NCI-H2029 (cell line): ENCODE results near the gene ERCC8.

Source experiments
- DNase-seq: peaks from one replicate; lab custom pipeline; 2025; lab: John Stamatoyannopoulos, UW

ERCC8 gene

DNA sequence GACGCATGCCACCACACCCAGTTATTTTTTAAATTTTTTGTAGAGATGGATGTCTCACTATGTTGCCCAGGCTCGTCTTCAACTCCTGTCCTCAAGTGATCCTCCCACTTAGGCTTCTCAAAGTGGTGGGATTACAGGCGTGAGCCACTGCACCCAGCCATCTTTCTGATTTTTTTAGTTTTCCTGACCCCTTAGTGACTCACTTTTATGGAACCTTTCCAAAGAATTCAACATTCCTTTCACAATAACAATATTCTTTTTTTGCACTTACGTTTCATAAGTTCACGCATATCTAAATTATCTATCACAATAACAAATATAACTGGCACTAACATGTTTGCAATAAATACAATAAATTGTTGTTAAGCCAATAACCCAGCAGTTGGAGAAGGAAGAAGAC, 109.3 kb downstream of the ERCC8 start:
- DNase-seq = no peak

DNA sequence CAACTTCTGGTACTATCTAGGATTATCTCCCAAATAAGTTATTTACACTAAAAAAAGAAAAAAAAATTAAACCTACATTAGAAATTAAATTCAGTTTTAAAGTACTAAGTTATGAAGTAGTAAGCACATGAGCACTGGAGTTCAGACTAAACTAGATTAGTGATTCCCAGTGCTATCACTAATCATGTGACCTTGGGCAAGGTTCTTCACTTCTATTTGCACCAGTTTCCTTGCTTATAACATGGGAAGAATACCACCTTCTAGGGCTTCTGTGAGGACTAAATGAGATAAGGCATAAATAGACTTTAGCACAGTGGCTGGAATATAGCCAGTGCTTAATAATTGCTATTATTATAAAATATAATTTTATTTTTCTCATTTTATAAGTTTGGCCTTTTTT, 111.3 kb downstream of the ERCC8 start:
- no peak for DNase-seq

DNA sequence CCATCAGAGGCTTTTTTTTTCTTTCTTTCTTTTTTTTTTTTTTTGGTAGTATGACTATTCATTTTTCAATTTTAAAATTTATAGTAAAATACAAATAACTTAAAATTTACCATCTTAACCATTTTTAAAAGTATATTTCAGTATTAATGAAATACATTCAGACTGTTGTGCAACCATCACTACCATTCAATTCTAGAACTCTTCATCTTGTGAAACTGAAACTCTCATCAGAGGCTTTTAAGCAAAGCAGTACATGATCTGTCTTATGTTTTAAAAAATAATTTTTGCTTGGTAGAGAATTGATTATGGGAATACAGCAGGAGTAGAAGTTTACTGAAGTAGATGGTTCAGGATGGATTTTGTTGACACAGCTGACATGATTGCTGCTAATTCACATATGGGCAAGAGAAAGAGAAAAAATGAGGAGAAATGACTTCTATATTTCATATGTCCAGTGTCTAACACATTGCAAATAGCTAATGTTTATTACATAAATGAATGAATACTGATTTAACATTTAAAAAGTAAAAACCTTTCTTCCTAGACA, 114.2 kb downstream of the ERCC8 start:
- DNase-seq = no peak

DNA sequence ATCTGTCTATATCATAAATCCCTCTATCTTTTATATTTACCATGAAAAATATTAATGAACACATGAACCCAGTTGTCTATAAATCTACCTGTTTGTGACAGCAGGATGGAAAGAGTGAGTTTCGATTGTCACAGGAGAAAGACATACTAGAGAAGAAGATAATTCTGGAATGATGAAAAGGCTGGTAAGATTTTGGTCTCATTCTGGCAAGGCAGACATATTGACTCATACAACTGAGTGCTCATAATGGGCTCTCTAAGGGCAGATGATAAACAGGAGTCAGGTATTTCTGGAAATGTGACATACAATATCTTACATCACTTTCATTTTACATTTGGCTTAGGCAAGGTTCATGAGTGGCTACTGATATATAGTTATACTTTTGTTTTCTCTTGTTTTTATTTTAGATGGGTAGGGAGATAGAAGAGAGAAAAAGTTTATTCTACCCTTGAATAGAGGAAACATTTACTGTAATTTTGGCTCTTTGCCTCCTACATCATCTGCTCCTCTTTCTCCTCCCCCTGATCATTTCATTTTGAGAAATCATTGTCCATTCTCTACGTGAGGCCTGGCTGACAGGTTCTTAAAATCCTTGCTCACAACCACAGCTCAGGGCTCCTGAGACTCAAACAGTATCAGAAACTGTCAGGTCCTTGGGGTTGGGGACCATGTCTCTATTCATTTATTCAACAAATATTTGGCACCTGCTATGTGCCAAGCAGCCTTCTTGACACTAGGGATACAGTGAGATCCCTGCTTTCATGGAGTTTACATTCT, 115.2 kb downstream of the ERCC8 start:
- DNase-seq = peak; percentile 65

DNA sequence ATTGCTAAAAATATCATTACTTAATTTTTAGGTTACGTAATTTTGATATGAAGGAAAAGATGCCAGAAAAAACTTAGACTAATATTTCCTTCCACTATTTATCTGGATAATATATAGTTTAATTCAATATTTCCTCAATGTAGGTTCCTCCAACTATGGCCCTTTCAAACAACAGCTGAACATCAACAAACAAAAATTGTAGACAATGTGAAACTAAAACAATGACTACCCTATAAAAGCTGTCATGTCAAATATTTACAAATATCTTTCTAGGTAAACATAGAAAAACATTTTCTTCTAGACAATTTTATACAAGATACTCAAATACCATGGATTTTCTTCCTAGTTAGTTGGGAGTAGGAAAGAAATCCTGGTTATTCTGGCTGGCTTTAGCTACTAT, 117.7 kb downstream of the ERCC8 start:
- DNase-seq = no peak

DNA sequence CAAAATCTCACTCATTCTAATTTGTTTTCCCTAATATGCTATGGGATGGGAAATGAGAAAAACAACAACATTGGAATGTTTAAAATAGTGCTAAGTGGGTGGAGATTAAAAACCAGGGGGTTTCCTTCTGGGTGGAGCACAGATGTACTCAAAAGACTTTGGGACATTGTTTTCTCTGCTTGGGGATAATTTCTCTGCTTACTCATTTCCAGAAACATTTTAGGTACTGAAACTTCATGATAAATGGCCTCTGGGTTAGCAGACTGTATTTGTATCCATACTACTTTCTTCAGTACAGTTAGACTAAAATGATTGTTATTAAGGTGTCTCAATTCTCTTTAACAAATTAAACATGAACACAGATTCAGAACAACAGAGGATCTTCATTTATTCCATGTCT, 118.2 kb downstream of the ERCC8 start:
- no peak for DNase-seq
